Choroid plexus epithelial cell (primary cell): ENCODE data around the gene BTBD3.
A peak's percentile ranks its signal among the peaks of the same experiment; 100 is the strongest.

Source experiments
- DNase-seq: peaks from one replicate; pipeline ENCODE4 v3.0.0-alpha.2; 2010; ENCODE audit warnings: low read depth
- H3K4me3 ChIP-seq: 2 replicates; pipeline ENCODE4 v1.5.1; 2011; ENCODE audit warnings: low read depth, mild to moderate bottlenecking, control low read depth, low read length, moderate library complexity
- TF ChIP-seq, protein P1 (sequence below): conservative IDR thresholded peaks from 2 replicates; pipeline ENCODE4 v1.5.1; 2011; ENCODE audit warnings: low read depth, mild to moderate bottlenecking, control low read depth, inconsistent platforms, low read length, moderate library complexity

BTBD3 gene

DNA sequence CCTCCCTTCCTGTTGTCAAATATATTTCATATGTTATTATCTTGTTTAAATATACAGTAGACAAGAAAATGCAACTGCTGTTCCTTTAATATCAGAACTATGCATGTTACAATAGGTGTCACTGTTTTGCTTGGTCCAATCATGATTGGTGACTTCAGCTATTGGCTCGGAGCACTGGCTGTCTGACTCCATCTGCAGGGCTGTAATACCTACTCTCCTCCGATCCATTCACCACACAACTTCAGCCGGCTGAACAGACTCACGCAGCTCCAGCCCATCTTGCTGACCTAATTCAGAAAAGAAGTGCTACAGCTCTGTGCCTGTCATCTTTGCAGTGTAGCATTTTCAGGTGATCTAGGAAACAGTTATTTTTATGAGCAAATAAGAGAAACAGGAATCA is at the start of gene BTBD3:
Gene BTBD3 (plus strand): TSS at position 231 of the 400 bp plus-strand sequence. CDS start 383 bp downstream, outside the sequence.
- TF ChIP-seq, protein P1, sequence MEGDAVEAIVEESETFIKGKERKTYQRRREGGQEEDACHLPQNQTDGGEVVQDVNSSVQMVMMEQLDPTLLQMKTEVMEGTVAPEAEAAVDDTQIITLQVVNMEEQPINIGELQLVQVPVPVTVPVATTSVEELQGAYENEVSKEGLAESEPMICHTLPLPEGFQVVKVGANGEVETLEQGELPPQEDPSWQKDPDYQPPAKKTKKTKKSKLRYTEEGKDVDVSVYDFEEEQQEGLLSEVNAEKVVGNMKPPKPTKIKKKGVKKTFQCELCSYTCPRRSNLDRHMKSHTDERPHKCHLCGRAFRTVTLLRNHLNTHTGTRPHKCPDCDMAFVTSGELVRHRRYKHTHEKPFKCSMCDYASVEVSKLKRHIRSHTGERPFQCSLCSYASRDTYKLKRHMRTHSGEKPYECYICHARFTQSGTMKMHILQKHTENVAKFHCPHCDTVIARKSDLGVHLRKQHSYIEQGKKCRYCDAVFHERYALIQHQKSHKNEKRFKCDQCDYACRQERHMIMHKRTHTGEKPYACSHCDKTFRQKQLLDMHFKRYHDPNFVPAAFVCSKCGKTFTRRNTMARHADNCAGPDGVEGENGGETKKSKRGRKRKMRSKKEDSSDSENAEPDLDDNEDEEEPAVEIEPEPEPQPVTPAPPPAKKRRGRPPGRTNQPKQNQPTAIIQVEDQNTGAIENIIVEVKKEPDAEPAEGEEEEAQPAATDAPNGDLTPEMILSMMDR: peak; percentile 41
- DNase-seq: peak; percentile 86
- H3K4me3 ChIP-seq: peak within 1 kb of the TSS; percentile 37

DNA sequence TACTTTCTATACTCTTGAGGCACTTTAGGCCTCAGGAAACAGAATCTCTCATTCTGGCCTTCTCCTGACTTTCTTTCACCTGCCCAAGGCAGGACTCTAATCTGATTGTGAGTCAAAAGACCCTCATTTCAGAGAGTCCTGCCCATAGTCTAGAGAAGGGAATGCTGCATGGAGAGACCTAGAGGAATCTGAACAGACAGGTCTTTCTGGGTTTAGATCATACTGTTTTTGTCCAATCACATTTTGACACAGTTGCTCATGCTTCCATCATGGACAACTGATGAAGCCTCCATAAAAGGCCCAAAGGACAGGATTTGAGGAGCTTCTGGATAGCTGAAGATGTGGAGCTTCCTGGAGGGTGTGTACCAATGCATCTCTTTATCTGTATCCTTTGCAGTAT is 48.1 kb upstream of the BTBD3 start:
- no peak for DNase-seq
- TF ChIP-seq, protein P1: no peak
- no peak overlapping the region for H3K4me3 ChIP-seq

DNA sequence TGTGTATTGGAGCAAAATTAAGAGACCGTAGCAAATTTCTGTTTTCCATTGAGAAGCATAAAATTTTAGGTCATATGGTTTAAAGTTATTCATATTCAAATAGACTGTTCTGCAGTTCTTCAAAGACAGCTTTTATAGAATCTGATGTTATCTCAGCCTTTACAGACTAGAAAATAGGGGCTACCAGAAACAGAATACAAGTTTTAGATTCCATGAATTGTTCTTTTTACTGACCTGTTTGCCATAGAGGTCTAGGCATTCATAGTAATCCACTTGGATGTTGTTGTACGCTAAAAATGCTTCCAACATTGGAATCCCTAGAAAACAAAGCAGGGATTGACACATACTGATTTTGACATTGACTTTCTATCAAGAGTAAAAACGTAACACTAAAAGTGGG is 47.3 kb upstream of the BTBD3 start:
- TF ChIP-seq, protein P1: no peak
- DNase-seq: no peak
- no peak overlapping the region for H3K4me3 ChIP-seq

DNA sequence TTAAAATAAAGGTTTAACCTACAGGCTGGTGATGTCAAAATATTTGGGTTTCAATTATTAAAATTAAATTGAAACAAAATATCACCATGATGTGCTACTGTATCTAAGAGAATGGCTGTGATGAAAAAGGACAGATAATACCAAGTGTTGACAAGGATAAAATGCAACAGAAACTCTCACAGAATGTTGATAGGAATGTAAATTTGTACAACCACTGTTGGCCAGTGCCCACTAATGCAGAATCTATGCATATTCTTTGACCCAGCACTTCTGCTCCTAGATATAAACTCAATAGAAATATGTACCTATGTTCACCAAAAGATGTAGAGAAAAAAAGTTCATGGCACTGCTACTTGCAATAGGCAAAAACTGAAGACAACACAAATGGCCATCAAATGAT is 41.1 kb upstream of the BTBD3 start:
- DNase-seq: no peak
- TF ChIP-seq, protein P1: no peak
- H3K4me3 ChIP-seq: no peak overlapping the region

DNA sequence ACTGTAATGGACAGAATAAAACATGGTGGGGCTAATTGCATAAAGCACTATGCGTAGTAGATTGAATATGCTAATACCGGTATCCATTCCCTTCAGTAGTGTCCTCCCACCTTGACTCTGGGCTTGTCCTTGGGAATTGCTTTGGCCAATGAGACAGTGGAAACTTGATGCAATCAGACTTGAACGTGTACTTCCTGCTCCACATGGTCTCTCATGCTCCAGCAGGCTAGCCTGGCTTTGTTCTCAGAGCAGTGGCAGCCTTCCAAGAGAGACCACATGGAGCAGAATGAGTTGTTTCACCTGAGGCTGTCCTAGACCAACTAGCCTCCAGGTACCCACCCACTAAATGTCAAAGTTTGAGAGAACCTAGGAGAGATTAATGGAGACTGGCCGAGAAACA is 37.0 kb upstream of the BTBD3 start:
- TF ChIP-seq, protein P1: no peak
- H3K4me3 ChIP-seq: no peak overlapping the region
- no peak for DNase-seq

DNA sequence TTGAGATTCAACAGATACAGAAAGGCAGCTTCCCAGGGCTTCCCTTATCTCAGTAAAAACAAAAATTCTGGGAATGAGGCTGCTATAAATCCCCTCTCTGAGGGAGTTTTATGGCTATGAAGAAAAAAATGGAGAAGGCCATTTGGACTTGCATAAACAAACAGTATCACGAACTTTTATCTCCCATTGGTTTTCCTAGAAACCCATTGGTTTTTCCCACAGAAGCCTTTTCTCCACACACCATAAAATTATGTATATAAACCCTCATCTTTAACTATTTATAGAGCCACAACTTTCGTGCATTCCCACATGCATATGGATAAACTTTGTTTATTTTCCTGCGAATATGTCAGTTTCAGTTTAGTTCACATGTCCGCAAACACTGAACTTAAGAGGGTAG is 36.2 kb upstream of the BTBD3 start:
- DNase-seq: no peak
- TF ChIP-seq, protein P1: no peak
- H3K4me3 ChIP-seq: no peak overlapping the region

DNA sequence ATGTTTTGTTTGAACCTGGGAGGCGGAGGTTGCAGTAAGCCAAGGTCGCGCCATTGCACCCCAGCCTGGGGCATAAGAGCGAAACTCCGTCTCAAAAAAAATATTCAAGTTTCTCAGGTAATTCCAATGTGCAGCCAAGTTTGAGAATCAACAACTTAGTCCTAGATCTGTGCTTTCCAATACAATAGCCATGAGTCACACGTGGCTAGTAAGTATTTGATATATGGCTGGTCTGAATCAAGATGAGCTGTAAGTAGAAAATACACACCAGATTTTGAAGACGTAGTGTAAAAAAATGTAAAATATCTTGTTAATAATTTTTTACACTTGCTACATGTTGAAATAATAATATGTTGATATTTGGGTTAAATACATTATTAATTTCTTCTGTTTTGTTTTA is 35.0 kb upstream of the BTBD3 start:
- TF ChIP-seq, protein P1: no peak
- no peak overlapping the region for H3K4me3 ChIP-seq
- DNase-seq: no peak
